Ovary (tissue), 9 donors: ENCODE results near the gene RTKN. TPM values are rescaled to one million over a fixed set of nuclear protein-coding genes. Genes with fewer than 3 reads are reported as not detected.
A peak's percentile ranks its signal among the peaks of the same experiment; 100 is the strongest.

Experiments used
- DNase-seq, 5 donors: peaks; one replicate each; pipeline ENCODE4 v3.0.0-alpha.2; 2019 to 2020
- H3K27ac ChIP-seq, 2 donors: fragments of 200-600 bp; one replicate each; pipeline versions ENCODE4 v1.5.1 to v1.8.0; 2019 to 2022
- H3K27me3 ChIP-seq: fragments of 200-600 bp; one replicate; pipeline ENCODE4 v1.8.0; 2022
- H3K36me3 ChIP-seq: fragments of 200-600 bp; sonication (generic); one replicate; pipeline ENCODE4 v1.5.1; 2019
- H3K4me1 ChIP-seq: one replicate; pipeline ENCODE4 v1.8.1; 2013; ENCODE audit warnings: mild to moderate bottlenecking, moderate library complexity; ENCODE audit not compliant: insufficient read depth
- H3K4me3 ChIP-seq: fragments of 200-600 bp; sonication (generic); one replicate; pipeline ENCODE4 v1.5.1; 2017
- H3K9me3 ChIP-seq, 2 donors: fragments of 200-600 bp in 1 of 2; sonication (generic) in 1 of 2; one replicate each; pipeline versions ENCODE4 v1.5.1 to v1.8.1; 2013 to 2019; ENCODE audit warnings: mild to moderate bottlenecking in 1 of 2, moderate library complexity in 1 of 2
- EP300 ChIP-seq: sonication (generic); formaldehyde crosslinking; IDR thresholded peaks from one replicate; pipeline ENCODE4 v1.6.1; 2017; ENCODE audit warnings: antibody characterized with exemption
- POLR2A ChIP-seq: fragments of 450-650 bp; IDR thresholded peaks from one replicate; pipeline ENCODE4 v1.6.1; 2017; ENCODE audit warnings: antibody characterized with exemption, mild to moderate bottlenecking, moderate library complexity
- WGBS, 3 donors: extraction: QIAGEN DNeasy Blood & Tissue Kit in 1 of 3; methylation state at CpG; one replicate each; pipeline versions ENCODE4 v1.1.5 to v1.1.7; 2013 to 2017; 5-methylcytosine and 5-hydroxymethylcytosine counted together
- intact Hi-C, 4 donors: fragments of 100-400 bp; cut with DNase I; formaldehyde crosslinking; loops; one replicate each; pipeline versions ENCODE4 v1.11.0 to v1.15.1; 2022 to 2023
- polyA plus RNA-seq, 2 donors: library from polyadenylated mRNA; stranded (reverse); fragments of 200-250 nt in 1 of 2; fragments of 350-450 nt in 1 of 2; fragmentation: Illumina TruSeq in 1 of 2; extraction: RNeasy Lipid Tissue Mini Kit (QIAGEN cat#74804) in 1 of 2; gene quantifications; one replicate each; pipeline ENCODE4 v1.2.3, GENCODE V29; 2013 to 2014
- total RNA-seq, 7 donors: library from RNA; depleted of rRNA in 2 of 7; stranded (reverse); fragments of >200 nt in 2 of 7; fragmentation: NEBNext Ultra II Directional in 3 of 7; extraction: Animal tissue kit (Norgen Biotek cat#: 25700) in 3 of 7; gene quantifications; one replicate each; pipeline versions ENCODE4 v1.1.0 to v1.2.4, GENCODE V29; 2016 to 2023
- TF ChIP-seq, protein P1 (sequence below), 3 donors: fragments of 450-650 bp in 2 of 3; fragments of 200-600 bp in 1 of 3; IDR thresholded peaks; one replicate each; pipeline versions ENCODE4 v1.5.1 to v1.8.0; 2016 to 2022; ENCODE audit warnings: antibody characterized with exemption in 3 of 3, mild to moderate bottlenecking in 1 of 3
- donor health status: DM: no; HTN: no; CAD: no; lungs with moderate emphysema.
- donor health status: DM: no; HTN: no; CAD: no.
- donor health status: Bipolar disorder and iron deficiency.
- donor health status: DM: yes; HTN: yes; CAD: no.
- donor health status: DM: no; HTN: no; CAD: no.
- donor health status: DM: yes; HTN: yes; CAD: no.

Gene RTKN
- total and polyA plus RNA-seq, 9 donors = 1.6 to 30.9 (median 11.5) TPM

DNA sequence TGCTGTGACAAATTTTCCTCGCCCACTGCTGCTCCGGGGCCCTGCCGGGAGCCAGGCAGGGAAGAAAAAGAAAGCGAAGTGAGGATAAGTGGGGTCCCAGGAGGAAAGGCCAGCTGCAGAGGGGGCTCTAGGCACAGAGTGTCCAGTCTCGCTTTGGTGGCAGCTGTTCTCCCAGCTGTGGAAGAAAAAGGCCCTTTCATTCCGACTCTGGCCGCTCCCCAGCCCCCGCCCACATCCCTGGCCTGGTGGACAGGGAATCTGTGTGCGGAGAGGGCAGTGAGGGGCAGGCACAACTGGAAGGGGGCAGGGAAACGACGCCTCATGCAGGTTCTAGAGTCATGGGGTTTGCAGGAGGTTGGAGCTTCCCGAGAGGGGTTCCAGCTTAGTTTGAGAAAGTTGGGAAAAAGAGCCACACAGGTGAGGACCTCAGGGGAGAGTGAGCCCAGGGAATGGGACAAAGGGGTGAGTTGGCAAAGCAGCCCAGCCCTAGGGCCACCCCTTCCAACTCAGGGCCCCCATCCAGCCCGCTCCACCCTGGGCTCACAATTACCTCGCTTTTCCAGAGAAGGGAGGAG is 1.8 kb downstream of the RTKN start:
- peak overlapping the region; percentile 32 for H3K4me3 ChIP-seq
- no peak overlapping the region for H3K27ac ChIP-seq
- H3K9me3 ChIP-seq = no peaks in the 10 kb centered on the region
- H3K36me3 ChIP-seq = no peaks in the 10 kb centered on the region
- peaks cover 7% of the 10 kb centered on the region for H3K4me1 ChIP-seq
- WGBS, 3 donors = 2 to 7% (median 2%) methylated on average over 14 of the region's 14 CpGs
- intact Hi-C loops = no loop called here
- no peak for TF ChIP-seq EP300
- TF ChIP-seq POLR2A = no peak
- TF ChIP-seq, protein P1, sequence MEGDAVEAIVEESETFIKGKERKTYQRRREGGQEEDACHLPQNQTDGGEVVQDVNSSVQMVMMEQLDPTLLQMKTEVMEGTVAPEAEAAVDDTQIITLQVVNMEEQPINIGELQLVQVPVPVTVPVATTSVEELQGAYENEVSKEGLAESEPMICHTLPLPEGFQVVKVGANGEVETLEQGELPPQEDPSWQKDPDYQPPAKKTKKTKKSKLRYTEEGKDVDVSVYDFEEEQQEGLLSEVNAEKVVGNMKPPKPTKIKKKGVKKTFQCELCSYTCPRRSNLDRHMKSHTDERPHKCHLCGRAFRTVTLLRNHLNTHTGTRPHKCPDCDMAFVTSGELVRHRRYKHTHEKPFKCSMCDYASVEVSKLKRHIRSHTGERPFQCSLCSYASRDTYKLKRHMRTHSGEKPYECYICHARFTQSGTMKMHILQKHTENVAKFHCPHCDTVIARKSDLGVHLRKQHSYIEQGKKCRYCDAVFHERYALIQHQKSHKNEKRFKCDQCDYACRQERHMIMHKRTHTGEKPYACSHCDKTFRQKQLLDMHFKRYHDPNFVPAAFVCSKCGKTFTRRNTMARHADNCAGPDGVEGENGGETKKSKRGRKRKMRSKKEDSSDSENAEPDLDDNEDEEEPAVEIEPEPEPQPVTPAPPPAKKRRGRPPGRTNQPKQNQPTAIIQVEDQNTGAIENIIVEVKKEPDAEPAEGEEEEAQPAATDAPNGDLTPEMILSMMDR (IDR thresholded peaks at IDR 0.05) = no peak
- peak in 3 of 5 donors; percentile 35 to 65 (median 57) for DNase-seq
- H3K27me3 ChIP-seq = no peaks in the 10 kb centered on the region

DNA sequence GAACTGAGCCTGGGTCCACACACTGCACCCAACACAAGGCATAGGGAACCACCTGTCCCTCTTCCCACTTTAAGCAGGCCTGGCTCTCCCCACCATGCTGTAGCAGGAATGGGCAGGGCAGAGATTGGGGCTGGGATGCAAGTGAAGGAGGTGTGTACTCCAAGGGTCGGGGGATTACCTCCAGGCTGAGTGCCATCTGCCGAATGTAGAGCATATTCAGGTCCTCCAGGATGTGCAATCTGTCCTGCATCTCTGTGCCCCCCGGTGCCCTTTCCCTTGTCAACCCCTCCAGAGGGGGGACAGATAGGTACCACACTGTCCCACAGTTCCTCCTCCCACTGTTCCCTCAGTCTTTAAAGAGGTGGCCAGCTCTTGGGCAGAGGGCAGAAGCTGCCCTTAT is 2.4 kb downstream of the RTKN start:
- TF ChIP-seq EP300 (no peak), POLR2A (no peak)
- TF ChIP-seq, protein P1 (IDR thresholded peaks at IDR 0.05) = no peak
- intact Hi-C loops = no loop called here
- H3K9me3 ChIP-seq = no peaks in the 10 kb centered on the region
- DNase-seq = peak in 1 of 5 donors; percentile 12
- no peaks in the 10 kb centered on the region for H3K36me3 ChIP-seq
- 18 to 28% (median 21%) methylated on average over 3 of the region's 3 CpGs for WGBS, 3 donors
- H3K4me3 ChIP-seq = no peak overlapping the region
- H3K27me3 ChIP-seq = no peaks in the 10 kb centered on the region
- no peak overlapping the region for H3K27ac ChIP-seq
- peaks cover 7% of the 10 kb centered on the region for H3K4me1 ChIP-seq

- intact Hi-C loops = no loop called here
- WGBS, 3 donors = 77 to 83% (median 81%) methylated on average over 1 of the region's 1 CpG
- H3K4me1 ChIP-seq = peaks cover 7% of the 10 kb centered on the region
- H3K27me3 ChIP-seq = no peaks in the 10 kb centered on the region
- no peaks in the 10 kb centered on the region for H3K9me3 ChIP-seq
- H3K36me3 ChIP-seq = no peaks in the 10 kb centered on the region
- no peak overlapping the region for H3K4me3 ChIP-seq
- DNase-seq = no peak
- TF ChIP-seq POLR2A (no peak), EP300 (no peak)
- H3K27ac ChIP-seq = no peak overlapping the region
Measured at GRCh38 chr2:74438248-74438647, 3.5 kb downstream of the RTKN start.

DNA sequence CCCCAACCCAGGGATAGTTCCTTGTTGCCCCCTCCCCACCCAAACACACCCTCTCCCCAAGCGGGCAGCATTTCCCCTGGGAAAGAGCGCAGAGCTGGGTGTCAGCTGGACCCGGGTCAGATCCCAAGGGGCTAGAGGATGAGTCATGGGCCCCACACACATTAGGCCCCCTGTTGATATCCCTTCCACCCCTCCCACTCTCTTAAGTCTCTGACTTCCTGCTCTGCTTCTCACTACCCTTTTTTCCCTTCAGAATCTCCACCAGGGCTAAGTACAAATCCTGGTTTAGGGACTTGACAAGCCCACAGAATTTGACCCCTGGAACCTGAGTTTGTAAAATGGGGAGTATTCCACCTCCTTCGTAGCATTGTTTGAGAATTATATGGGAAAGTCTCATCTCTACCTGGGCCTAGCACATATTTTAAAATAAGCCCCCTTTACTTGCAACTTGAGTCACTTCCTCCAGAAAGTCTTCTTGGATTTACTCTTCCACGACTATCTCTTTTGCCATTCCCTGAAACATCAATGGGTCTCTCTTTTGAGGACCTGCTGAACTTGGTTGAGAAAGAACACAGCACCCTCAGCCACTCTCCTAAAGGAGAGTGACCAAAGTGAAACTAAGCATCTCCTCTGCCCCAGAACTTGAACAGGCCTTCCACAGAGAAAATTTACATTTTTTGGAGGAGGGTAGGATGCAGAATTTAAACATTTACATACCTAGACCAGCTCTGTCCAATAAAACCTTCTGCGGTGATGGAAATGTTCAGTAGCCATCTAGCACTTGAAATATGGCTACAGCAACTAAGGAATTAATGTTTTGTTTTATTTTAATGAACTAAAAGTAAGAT is 4.7 kb downstream of the RTKN start:
- DNase-seq = no peak
- TF ChIP-seq POLR2A (no peak), EP300 (no peak)
- TF ChIP-seq, protein P1 (IDR thresholded peaks at IDR 0.05) = no peak
- Histone ChIP-seq H3K4me1 (peaks cover 7% of the 10 kb centered on the region), H3K4me3 (no peak overlapping the region), H3K36me3 (no peaks in the 10 kb centered on the region), H3K27me3 (no peaks in the 10 kb centered on the region), H3K9me3 (no peaks in the 10 kb centered on the region), H3K27ac (no peak overlapping the region)
- WGBS, 3 donors = 62 to 77% (median 74%) methylated on average over 6 of the region's 6 CpGs
- intact Hi-C loops = no loop called here
